Dendritic cell treated with granulocyte-macrophage colony-stimulating factor and Interleukin-4, amounts not matched to agents 40 ng/mL and 50 ng/mL, for 4 days (primary cell): ENCODE measurements around the gene SLC43A3.

Experiments
- H3K27ac Mint-ChIP-seq: one replicate; pipeline ENCODE4 v1.8.0; 2022; ENCODE audit warnings: mild to moderate bottlenecking, mixed read lengths
- H3K27me3 Mint-ChIP-seq: one replicate; pipeline ENCODE4 v1.8.0; 2022; ENCODE audit warnings: mild to moderate bottlenecking, mixed read lengths
- H3K36me3 Mint-ChIP-seq: one replicate; pipeline ENCODE4 v1.8.0; 2022; ENCODE audit warnings: low read depth, mixed read lengths
- H3K4me1 Mint-ChIP-seq: one replicate; pipeline ENCODE4 v1.8.0; 2022; ENCODE audit warnings: low read depth, mixed read lengths
- H3K4me3 Mint-ChIP-seq: one replicate; pipeline ENCODE4 v1.8.0; 2022; ENCODE audit warnings: mild to moderate bottlenecking, moderate library complexity, mixed read lengths
- H3K9me3 Mint-ChIP-seq: one replicate; pipeline ENCODE4 v1.8.0; 2022; ENCODE audit warnings: mixed read lengths
- intact Hi-C: fragments of 100-400 bp; cut with micrococcal nuclease; formaldehyde crosslinking; loops from one replicate; pipeline ENCODE4 v1.15.0; 2022

Gene SLC43A3

GRCh38 chr11:57427727-57428082 lies 784 bp upstream of the SLC43A3 start:
- H3K9me3 Mint-ChIP-seq = no peaks in the 10 kb centered on the region
- peaks cover 30% of the 10 kb centered on the region for H3K36me3 Mint-ChIP-seq
- no peaks in the 10 kb centered on the region for H3K27me3 Mint-ChIP-seq
- peak overlapping the region; percentile 91 for H3K27ac Mint-ChIP-seq
- peaks cover 93% of the 10 kb centered on the region for H3K4me1 Mint-ChIP-seq
- intact Hi-C loops = no loop called here
- H3K4me3 Mint-ChIP-seq = no peak overlapping the region

DNA sequence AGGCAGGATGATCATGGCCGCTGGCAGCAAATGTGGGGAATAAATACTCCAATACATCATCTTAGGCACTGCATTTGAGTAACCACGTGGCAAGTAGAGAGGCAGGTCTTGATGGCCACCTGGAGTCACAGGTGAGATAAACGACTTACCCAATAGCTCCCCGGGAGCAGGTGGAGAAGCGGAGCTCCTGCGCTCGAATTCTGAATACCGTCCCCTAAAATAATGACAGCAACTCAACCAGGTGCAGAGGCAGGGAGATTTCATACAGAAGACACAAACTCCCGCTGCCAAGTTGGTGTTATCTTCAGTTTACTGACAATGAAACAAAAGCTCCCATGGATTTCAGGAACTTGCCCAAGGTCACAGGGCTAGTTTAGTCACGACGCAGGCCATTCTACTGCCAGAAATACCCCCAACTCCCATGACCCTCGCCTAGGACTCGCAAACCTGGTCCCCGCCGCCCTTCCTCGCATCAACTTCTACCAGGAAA lies 437 bp downstream of the SLC43A3 start:
- intact Hi-C loops = no loop called here
- Mint-ChIP-seq H3K27ac (peak overlapping the region; percentile 91), H3K27me3 (no peaks in the 10 kb centered on the region), H3K9me3 (no peaks in the 10 kb centered on the region), H3K4me1 (peaks cover 89% of the 10 kb centered on the region), H3K36me3 (peaks cover 41% of the 10 kb centered on the region), H3K4me3 (peak overlapping the region; percentile 77)

GRCh38 chr11:57425565-57426438 lies 1.1 kb downstream of the SLC43A3 start:
- Mint-ChIP-seq H3K4me3 (peak overlapping the region; percentile 77), H3K4me1 (peaks cover 87% of the 10 kb centered on the region), H3K36me3 (peaks cover 47% of the 10 kb centered on the region), H3K27me3 (no peaks in the 10 kb centered on the region), H3K9me3 (no peaks in the 10 kb centered on the region), H3K27ac (peak overlapping the region; percentile 91)
- intact Hi-C loops = no loop called here

- peak overlapping the region; percentile 65 for H3K4me3 Mint-ChIP-seq
- H3K4me1 Mint-ChIP-seq = peaks cover 79% of the 10 kb centered on the region
- intact Hi-C loops = no loop called here
- H3K27me3 Mint-ChIP-seq = no peaks in the 10 kb centered on the region
- H3K9me3 Mint-ChIP-seq = no peaks in the 10 kb centered on the region
- H3K36me3 Mint-ChIP-seq = peaks cover 56% of the 10 kb centered on the region
- peak overlapping the region; percentile 91 for H3K27ac Mint-ChIP-seq
These were observed 1.9 kb downstream of the SLC43A3 start for GRCh38 chr11:57424792-57425564.

DNA sequence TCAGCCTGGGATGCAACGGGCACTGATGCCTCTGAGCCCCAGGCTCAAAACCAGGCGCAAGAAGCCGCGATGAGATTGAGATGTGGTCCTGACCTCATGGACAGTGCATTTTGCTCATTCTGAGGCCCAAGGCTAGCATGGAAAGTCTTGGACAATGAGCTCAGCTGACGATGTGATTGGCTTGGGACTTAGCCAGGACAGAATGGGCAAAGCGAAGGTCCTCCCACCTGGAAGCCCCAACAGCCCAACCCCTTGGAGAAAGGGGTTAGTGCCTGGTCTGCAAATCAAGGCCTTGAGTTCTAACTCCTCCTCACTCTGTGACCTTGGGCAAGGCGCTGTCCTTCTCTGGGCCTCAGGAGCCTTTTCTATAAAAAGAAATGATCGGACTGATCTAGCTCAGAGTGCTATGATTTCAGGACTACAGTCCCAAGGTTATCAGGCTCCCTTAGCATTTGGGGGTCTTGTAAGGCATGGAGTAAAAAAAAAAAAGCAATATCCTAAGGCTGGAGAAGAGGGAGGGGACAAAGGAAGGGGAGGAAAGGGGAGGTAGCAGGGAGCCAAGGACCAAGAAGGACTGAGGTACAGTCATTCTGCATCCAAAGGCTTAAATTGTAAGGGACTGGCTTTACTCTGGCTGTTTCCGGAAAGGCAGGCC lies 2.7 kb downstream of the SLC43A3 start:
- Mint-ChIP-seq H3K4me1 (peaks cover 73% of the 10 kb centered on the region), H3K4me3 (peak overlapping the region; percentile 65), H3K27ac (peak overlapping the region; percentile 91), H3K9me3 (no peaks in the 10 kb centered on the region), H3K27me3 (no peaks in the 10 kb centered on the region), H3K36me3 (peaks cover 63% of the 10 kb centered on the region)
- intact Hi-C loops = no loop called here

GRCh38 chr11:57422669-57423068 lies 4.3 kb downstream of the SLC43A3 start:
- Mint-ChIP-seq H3K27ac (peak overlapping the region; percentile 91), H3K4me3 (no peak overlapping the region), H3K9me3 (no peaks in the 10 kb centered on the region), H3K36me3 (peaks cover 79% of the 10 kb centered on the region), H3K27me3 (no peaks in the 10 kb centered on the region), H3K4me1 (peaks cover 69% of the 10 kb centered on the region)
- intact Hi-C loops = no loop called here

DNA sequence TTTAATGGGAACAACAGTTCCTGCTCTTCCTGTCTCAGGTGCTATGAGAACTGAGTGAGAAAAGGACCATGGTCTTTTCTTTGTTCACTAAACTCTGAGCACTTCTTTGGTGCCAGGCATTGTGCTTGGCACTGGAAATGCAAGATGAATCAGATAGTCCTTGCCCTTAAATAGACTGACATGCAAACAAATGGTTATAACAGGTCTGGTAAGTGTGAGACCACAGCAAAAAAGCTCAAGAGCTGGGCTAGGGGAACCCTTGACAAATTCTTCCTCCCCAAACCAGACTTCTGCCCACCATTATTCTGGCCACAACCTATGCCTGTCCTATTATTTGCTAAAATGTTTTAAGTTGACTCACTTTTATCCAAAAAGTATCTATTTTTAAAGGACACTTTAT lies 5.1 kb downstream of the SLC43A3 start:
- Mint-ChIP-seq H3K27ac (no peak overlapping the region), H3K4me3 (no peak overlapping the region), H3K9me3 (no peaks in the 10 kb centered on the region), H3K4me1 (peaks cover 60% of the 10 kb centered on the region), H3K27me3 (no peaks in the 10 kb centered on the region), H3K36me3 (peaks cover 87% of the 10 kb centered on the region)
- intact Hi-C loops = no loop called here

GRCh38 chr11:57421066-57421465 lies 5.9 kb downstream of the SLC43A3 start:
- Mint-ChIP-seq H3K27ac (no peak overlapping the region), H3K4me1 (peaks cover 53% of the 10 kb centered on the region), H3K27me3 (no peaks in the 10 kb centered on the region), H3K36me3 (peaks cover 95% of the 10 kb centered on the region), H3K4me3 (no peak overlapping the region), H3K9me3 (no peaks in the 10 kb centered on the region)
- intact Hi-C loops = no loop called here

- intact Hi-C loops = no loop called here
- H3K36me3 Mint-ChIP-seq = peaks cover 99% of the 10 kb centered on the region
These were observed 7.8 kb downstream of the SLC43A3 start for GRCh38 chr11:57419146-57419545.

DNA sequence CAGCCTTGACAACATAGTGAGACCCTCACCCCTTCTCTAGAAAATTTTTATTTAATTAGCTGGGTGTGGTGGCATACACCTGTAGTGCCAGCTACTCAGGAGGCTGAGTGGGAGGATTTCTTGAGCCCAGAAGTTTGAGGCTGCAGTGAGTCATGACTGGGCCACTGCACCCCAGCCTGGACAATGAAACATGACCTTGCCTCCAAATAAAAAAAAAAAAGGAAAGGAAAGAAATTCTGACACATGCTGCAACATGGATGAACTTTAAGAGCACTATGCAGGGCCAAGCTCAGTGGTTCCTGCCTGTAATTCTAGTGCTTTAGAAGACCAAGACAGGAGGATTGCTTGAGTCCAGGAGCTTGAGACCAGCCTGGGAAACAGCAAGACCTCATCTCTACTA lies 8.8 kb downstream of the SLC43A3 start:
- Mint-ChIP-seq H3K36me3 (peaks cover 99% of the 10 kb centered on the region), H3K27me3 (no peaks in the 10 kb centered on the region), H3K4me3 (no peak overlapping the region), H3K4me1 (peaks cover 29% of the 10 kb centered on the region), H3K9me3 (no peaks in the 10 kb centered on the region), H3K27ac (no peak overlapping the region)
- intact Hi-C loops = no loop called here

More at GRCh38 chr11:57419146-57419545, 7.8 kb downstream of the SLC43A3 start:
- Mint-ChIP-seq H3K27me3 (no peaks in the 10 kb centered on the region), H3K9me3 (no peaks in the 10 kb centered on the region), H3K4me1 (peaks cover 34% of the 10 kb centered on the region), H3K4me3 (no peak overlapping the region), H3K27ac (no peak overlapping the region)

GRCh38 chr11:57417056-57417455 lies 9.9 kb downstream of the SLC43A3 start:
- H3K4me3 Mint-ChIP-seq = no peak overlapping the region
- no peaks in the 10 kb centered on the region for H3K27me3 Mint-ChIP-seq
- intact Hi-C loops = no loop called here
- H3K4me1 Mint-ChIP-seq = peaks cover 20% of the 10 kb centered on the region
- no peaks in the 10 kb centered on the region for H3K9me3 Mint-ChIP-seq
- no peak overlapping the region for H3K27ac Mint-ChIP-seq
- peaks cover 96% of the 10 kb centered on the region for H3K36me3 Mint-ChIP-seq

GRCh38 chr11:57416436-57416835 lies 10.5 kb downstream of the SLC43A3 start:
- H3K9me3 Mint-ChIP-seq = no peaks in the 10 kb centered on the region
- no peak overlapping the region for H3K4me3 Mint-ChIP-seq
- H3K4me1 Mint-ChIP-seq = peaks cover 16% of the 10 kb centered on the region
- no peaks in the 10 kb centered on the region for H3K27me3 Mint-ChIP-seq
- intact Hi-C loops = no loop called here
- no peak overlapping the region for H3K27ac Mint-ChIP-seq
- peaks cover 96% of the 10 kb centered on the region for H3K36me3 Mint-ChIP-seq

- Mint-ChIP-seq H3K4me3 (no peak overlapping the region), H3K36me3 (peaks cover 95% of the 10 kb centered on the region), H3K27me3 (no peaks in the 10 kb centered on the region), H3K4me1 (peaks cover 19% of the 10 kb centered on the region), H3K27ac (no peak overlapping the region), H3K9me3 (no peaks in the 10 kb centered on the region)
- intact Hi-C loops = no loop called here
These were observed 12.2 kb downstream of the SLC43A3 start for GRCh38 chr11:57414612-57415212.
